ENCODE measurements around the gene GRK1. TPM values are rescaled to one million over a fixed set of nuclear protein-coding genes. Genes with fewer than 3 reads are reported as not detected.
A peak's percentile ranks its signal among the peaks of the same experiment; 100 is the strongest.

The GRK1 gene
- total and polyA plus RNA-seq, 2 of the 13 experiments (the other 11 are each of a cell fraction or from before 2014, with no cell fraction given), result 0.07 to 0.12 TPM

DNA sequence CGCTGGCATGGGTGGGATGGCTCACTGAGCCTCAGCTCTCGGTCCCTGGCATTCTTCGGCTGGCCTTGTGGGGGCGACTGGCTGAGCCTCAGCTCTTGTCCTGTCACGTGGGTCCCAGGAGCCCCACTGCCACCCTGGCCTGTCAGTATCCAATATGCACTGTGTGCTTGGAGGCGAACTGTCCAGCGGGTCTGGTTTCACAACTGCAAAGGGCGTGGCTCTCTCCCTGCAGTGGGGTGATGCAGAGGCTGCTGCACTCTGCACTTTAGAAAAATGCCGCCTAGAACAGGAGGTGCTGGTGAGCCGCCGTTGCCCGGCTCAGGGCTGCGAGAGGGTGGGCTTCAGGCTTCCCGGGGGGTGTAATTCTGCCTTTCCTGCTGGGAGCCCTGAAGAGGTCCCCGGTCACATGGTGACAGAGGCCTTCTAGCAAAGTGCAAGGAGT is 75.0 kb downstream of the GRK1 start (continued):
- TF ChIP-seq, protein P1, sequence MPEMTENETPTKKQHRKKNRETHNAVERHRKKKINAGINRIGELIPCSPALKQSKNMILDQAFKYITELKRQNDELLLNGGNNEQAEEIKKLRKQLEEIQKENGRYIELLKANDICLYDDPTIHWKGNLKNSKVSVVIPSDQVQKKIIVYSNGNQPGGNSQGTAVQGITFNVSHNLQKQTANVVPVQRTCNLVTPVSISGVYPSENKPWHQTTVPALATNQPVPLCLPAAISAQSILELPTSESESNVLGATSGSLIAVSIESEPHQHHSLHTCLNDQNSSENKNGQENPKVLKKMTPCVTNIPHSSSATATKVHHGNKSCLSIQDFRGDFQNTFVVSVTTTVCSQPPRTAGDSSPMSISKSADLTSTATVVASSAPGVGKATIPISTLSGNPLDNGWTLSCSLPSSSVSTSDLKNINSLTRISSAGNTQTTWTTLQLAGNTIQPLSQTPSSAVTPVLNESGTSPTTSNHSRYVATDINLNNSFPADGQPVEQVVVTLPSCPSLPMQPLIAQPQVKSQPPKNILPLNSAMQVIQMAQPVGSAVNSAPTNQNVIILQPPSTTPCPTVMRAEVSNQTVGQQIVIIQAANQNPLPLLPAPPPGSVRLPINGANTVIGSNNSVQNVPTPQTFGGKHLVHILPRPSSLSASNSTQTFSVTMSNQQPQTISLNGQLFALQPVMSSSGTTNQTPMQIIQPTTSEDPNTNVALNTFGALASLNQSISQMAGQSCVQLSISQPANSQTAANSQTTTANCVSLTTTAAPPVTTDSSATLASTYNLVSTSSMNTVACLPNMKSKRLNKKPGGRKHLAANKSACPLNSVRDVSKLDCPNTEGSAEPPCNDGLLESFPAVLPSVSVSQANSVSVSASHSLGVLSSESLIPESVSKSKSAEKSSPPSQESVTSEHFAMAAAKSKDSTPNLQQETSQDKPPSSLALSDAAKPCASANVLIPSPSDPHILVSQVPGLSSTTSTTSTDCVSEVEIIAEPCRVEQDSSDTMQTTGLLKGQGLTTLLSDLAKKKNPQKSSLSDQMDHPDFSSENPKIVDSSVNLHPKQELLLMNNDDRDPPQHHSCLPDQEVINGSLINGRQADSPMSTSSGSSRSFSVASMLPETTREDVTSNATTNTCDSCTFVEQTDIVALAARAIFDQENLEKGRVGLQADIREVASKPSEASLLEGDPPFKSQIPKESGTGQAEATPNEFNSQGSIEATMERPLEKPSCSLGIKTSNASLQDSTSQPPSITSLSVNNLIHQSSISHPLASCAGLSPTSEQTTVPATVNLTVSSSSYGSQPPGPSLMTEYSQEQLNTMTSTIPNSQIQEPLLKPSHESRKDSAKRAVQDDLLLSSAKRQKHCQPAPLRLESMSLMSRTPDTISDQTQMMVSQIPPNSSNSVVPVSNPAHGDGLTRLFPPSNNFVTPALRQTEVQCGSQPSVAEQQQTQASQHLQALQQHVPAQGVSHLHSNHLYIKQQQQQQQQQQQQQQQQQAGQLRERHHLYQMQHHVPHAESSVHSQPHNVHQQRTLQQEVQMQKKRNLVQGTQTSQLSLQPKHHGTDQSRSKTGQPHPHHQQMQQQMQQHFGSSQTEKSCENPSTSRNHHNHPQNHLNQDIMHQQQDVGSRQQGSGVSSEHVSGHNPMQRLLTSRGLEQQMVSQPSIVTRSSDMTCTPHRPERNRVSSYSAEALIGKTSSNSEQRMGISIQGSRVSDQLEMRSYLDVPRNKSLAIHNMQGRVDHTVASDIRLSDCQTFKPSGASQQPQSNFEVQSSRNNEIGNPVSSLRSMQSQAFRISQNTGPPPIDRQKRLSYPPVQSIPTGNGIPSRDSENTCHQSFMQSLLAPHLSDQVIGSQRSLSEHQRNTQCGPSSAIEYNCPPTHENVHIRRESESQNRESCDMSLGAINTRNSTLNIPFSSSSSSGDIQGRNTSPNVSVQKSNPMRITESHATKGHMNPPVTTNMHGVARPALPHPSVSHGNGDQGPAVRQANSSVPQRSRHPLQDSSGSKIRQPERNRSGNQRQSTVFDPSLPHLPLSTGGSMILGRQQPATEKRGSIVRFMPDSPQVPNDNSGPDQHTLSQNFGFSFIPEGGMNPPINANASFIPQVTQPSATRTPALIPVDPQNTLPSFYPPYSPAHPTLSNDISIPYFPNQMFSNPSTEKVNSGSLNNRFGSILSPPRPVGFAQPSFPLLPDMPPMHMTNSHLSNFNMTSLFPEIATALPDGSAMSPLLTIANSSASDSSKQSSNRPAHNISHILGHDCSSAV (CRISPR knock-in tag; IDR thresholded peaks at IDR 0.05; ENCODE audit: borderline replicate concordance), result no peak
- TF ChIP-seq, protein P2, sequence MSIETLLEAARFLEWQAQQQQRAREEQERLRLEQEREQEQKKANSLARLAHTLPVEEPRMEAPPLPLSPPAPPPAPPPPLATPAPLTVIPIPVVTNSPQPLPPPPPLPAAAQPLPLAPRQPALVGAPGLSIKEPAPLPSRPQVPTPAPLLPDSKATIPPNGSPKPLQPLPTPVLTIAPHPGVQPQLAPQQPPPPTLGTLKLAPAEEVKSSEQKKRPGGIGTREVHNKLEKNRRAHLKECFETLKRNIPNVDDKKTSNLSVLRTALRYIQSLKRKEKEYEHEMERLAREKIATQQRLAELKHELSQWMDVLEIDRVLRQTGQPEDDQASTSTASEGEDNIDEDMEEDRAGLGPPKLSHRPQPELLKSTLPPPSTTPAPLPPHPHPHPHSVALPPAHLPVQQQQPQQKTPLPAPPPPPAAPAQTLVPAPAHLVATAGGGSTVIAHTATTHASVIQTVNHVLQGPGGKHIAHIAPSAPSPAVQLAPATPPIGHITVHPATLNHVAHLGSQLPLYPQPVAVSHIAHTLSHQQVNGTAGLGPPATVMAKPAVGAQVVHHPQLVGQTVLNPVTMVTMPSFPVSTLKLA (IDR thresholded peaks at IDR 0.05), result no peak
- TF ChIP-seq ZNF335 (CRISPR knock-in tag; IDR thresholded peaks at IDR 0.05) (no peak), ATAD3A (CRISPR knock-in tag; IDR thresholded peaks at IDR 0.05) (no peak), ISX (CRISPR knock-in tag; conservative IDR thresholded peaks at IDR 0.05) (no peak), ZNF274 (CRISPR knock-in tag; IDR thresholded peaks at IDR 0.05) (0 out of 2 replicates have a peak, but pooled peaks have one; percentile 25), ZNF678 (CRISPR knock-in tag; IDR thresholded peaks at IDR 0.05) (no peak), FOXO1 (CRISPR knock-in tag; IDR thresholded peaks at IDR 0.05) (0 out of 2 replicates have a peak, but pooled peaks have one; percentile 11), SOX6 (IDR thresholded peaks at IDR 0.05) (no peak), SOX6 (CRISPR knock-in tag; IDR thresholded peaks at IDR 0.05) (peak; percentile 29; the same call in 1 of the 2 replicates)
- TF ChIP-seq, protein P3, sequence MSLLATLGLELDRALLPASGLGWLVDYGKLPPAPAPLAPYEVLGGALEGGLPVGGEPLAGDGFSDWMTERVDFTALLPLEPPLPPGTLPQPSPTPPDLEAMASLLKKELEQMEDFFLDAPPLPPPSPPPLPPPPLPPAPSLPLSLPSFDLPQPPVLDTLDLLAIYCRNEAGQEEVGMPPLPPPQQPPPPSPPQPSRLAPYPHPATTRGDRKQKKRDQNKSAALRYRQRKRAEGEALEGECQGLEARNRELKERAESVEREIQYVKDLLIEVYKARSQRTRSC (CRISPR knock-in tag; IDR thresholded peaks at IDR 0.05; ENCODE audit: low read depth), result no peak
- TF ChIP-seq, protein P4, sequence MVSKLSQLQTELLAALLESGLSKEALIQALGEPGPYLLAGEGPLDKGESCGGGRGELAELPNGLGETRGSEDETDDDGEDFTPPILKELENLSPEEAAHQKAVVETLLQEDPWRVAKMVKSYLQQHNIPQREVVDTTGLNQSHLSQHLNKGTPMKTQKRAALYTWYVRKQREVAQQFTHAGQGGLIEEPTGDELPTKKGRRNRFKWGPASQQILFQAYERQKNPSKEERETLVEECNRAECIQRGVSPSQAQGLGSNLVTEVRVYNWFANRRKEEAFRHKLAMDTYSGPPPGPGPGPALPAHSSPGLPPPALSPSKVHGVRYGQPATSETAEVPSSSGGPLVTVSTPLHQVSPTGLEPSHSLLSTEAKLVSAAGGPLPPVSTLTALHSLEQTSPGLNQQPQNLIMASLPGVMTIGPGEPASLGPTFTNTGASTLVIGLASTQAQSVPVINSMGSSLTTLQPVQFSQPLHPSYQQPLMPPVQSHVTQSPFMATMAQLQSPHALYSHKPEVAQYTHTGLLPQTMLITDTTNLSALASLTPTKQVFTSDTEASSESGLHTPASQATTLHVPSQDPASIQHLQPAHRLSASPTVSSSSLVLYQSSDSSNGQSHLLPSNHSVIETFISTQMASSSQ (IDR thresholded peaks at IDR 0.05; ENCODE audit: low read depth), result no peak
- TF ChIP-seq, protein P4 (CRISPR knock-in tag; IDR thresholded peaks at IDR 0.05; ENCODE audit: borderline replicate concordance), result 0 out of 2 replicates have a peak, but pooled peaks have one; percentile 34
- TF ChIP-seq, protein P5, sequence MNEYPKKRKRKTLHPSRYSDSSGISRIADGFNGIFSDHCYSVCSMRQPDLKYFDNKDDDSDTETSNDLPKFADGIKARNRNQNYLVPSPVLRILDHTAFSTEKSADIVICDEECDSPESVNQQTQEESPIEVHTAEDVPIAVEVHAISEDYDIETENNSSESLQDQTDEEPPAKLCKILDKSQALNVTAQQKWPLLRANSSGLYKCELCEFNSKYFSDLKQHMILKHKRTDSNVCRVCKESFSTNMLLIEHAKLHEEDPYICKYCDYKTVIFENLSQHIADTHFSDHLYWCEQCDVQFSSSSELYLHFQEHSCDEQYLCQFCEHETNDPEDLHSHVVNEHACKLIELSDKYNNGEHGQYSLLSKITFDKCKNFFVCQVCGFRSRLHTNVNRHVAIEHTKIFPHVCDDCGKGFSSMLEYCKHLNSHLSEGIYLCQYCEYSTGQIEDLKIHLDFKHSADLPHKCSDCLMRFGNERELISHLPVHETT (CRISPR knock-in tag; conservative IDR thresholded peaks at IDR 0.05), result no peak

Measured in HepG2 (cell line).